ENCODE results near the gene MYO15A. TPM values are rescaled to one million over a fixed set of nuclear protein-coding genes. Genes with fewer than 3 reads are reported as not detected.

The MYO15A gene
- total RNA-seq, 2 experiments from 2014 or later = 0.76 to 1.1 TPM

- POLR2A ChIA-PET = no interaction called here
- Mint-ChIP-seq H3K9me3 (peaks cover 3% of the 10 kb centered on the region), H3K4me1 (ENCODE audit: low read depth) (no peaks in the 10 kb centered on the region), H3K27me3 (no peaks in the 10 kb centered on the region), H3K36me3 (ENCODE audit: low read depth) (no peaks in the 10 kb centered on the region), H3K4me3 (no peak overlapping the region), H3K27ac (no peak overlapping the region)
- DNase-seq (no peak), ATAC-seq (no peak)
- TF ChIP-seq, protein P1, sequence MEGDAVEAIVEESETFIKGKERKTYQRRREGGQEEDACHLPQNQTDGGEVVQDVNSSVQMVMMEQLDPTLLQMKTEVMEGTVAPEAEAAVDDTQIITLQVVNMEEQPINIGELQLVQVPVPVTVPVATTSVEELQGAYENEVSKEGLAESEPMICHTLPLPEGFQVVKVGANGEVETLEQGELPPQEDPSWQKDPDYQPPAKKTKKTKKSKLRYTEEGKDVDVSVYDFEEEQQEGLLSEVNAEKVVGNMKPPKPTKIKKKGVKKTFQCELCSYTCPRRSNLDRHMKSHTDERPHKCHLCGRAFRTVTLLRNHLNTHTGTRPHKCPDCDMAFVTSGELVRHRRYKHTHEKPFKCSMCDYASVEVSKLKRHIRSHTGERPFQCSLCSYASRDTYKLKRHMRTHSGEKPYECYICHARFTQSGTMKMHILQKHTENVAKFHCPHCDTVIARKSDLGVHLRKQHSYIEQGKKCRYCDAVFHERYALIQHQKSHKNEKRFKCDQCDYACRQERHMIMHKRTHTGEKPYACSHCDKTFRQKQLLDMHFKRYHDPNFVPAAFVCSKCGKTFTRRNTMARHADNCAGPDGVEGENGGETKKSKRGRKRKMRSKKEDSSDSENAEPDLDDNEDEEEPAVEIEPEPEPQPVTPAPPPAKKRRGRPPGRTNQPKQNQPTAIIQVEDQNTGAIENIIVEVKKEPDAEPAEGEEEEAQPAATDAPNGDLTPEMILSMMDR (IDR thresholded peaks at IDR 0.05) = no peak
- CTCF ChIA-PET = interaction anchor here (0.9 kb wide), 1 partner anchor 16 kb away, joined by 3 read pairs; no protein-coding TSS in a partner anchor
- intact Hi-C loops (cut with micrococcal nuclease) = no loop called here
Observed at GRCh38 chr17:18124345-18125126, 16.0 kb downstream of the MYO15A start.

- H3K27me3 Mint-ChIP-seq = no peaks in the 10 kb centered on the region
- no peaks in the 10 kb centered on the region for H3K4me1 Mint-ChIP-seq (ENCODE audit: low read depth)
- POLR2A ChIA-PET = no interaction called here
- DNase-seq = no peak
- H3K27ac Mint-ChIP-seq = no peak overlapping the region
- H3K36me3 Mint-ChIP-seq (ENCODE audit: low read depth) = no peaks in the 10 kb centered on the region
- intact Hi-C loops (cut with micrococcal nuclease) = no loop called here
- ATAC-seq = no peak
- CTCF ChIA-PET = interaction anchor here (0.9 kb wide), 1 partner anchor 12 kb away, joined by 4 read pairs; no protein-coding TSS in a partner anchor
- H3K9me3 Mint-ChIP-seq = no peaks in the 10 kb centered on the region
- H3K4me3 Mint-ChIP-seq = no peak overlapping the region
- TF ChIP-seq, protein P1 (IDR thresholded peaks at IDR 0.05) = no peak
Observed at GRCh38 chr17:18129041-18129502, 20.5 kb downstream of the MYO15A start.

- no peak overlapping the region for H3K27ac Mint-ChIP-seq
- intact Hi-C loops (cut with micrococcal nuclease) = no loop called here
- no peak overlapping the region for H3K4me3 Mint-ChIP-seq
- TF ChIP-seq, protein P1 (IDR thresholded peaks at IDR 0.05) = no peak
- POLR2A ChIA-PET = no interaction called here
- H3K9me3 Mint-ChIP-seq = no peaks in the 10 kb centered on the region
- no peak for ATAC-seq
- CTCF ChIA-PET = no interaction called here
- H3K4me1 Mint-ChIP-seq (ENCODE audit: low read depth) = no peaks in the 10 kb centered on the region
- DNase-seq = no peak
- H3K36me3 Mint-ChIP-seq (ENCODE audit: low read depth) = no peaks in the 10 kb centered on the region
- no peaks in the 10 kb centered on the region for H3K27me3 Mint-ChIP-seq
Observed at GRCh38 chr17:18132711-18133110, 24.2 kb downstream of the MYO15A start.

GRCh38 chr17:18136357-18136756 is 27.8 kb downstream of the MYO15A start:
- Mint-ChIP-seq H3K4me3 (no peak overlapping the region), H3K4me1 (ENCODE audit: low read depth) (no peaks in the 10 kb centered on the region), H3K9me3 (no peaks in the 10 kb centered on the region), H3K27me3 (no peaks in the 10 kb centered on the region), H3K36me3 (ENCODE audit: low read depth) (no peaks in the 10 kb centered on the region), H3K27ac (no peak overlapping the region)
- ChIA-PET POLR2A (no interaction called here), CTCF (no interaction called here)
- intact Hi-C loops (cut with micrococcal nuclease) = no loop called here
- TF ChIP-seq, protein P1 (IDR thresholded peaks at IDR 0.05) = no peak
- DNase-seq = no peak
- no peak for ATAC-seq

DNA sequence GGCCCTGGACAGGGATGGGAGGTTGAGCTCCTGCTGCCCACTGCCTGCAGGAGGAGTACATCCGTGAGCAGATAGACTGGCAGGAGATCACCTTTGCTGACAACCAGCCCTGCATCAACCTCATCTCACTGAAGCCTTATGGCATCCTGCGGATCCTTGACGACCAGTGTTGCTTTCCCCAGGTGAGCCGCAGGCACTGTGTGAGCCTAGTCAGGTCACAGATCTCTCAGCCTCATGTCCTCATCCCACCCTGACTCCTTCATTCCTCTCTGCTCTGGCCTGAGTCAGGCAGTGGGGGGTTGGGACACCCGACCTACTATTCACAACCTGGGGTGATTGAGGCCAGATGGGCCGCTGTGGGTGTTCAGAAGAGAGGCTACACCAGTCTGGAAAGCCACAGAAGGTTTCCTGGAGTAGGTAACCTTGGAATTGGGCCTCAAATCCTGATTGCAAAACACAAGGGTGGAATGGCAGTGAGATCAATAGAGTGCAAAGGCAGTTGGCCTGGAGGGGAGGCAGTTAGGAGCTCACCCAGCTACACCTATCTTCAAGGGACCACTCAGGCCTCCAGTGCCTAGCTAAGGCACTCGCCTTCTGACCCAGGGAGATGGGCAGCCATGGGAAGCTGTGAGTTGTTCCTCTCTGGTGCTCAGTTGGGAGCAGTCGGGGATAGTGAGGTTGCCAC is 29.7 kb downstream of the MYO15A start:
- no peak for DNase-seq
- no peaks in the 10 kb centered on the region for H3K27me3 Mint-ChIP-seq
- H3K9me3 Mint-ChIP-seq = no peaks in the 10 kb centered on the region
- no peak overlapping the region for H3K4me3 Mint-ChIP-seq
- no peaks in the 10 kb centered on the region for H3K4me1 Mint-ChIP-seq (ENCODE audit: low read depth)
- intact Hi-C loops (cut with micrococcal nuclease) = no loop called here
- TF ChIP-seq, protein P1 (IDR thresholded peaks at IDR 0.05) = no peak
- ChIA-PET CTCF (interaction anchor here (0.8 to 1.2 kb wide), 5 partner anchors 9 to 54 kb away, joined by 3 to 4 read pairs (median 3); partner anchors contain the start of gene ALKBH5), POLR2A (interaction anchor here (0.7 kb wide), 1 partner anchor 20 kb away, joined by 3 read pairs; no protein-coding TSS in a partner anchor)
- no peaks in the 10 kb centered on the region for H3K36me3 Mint-ChIP-seq (ENCODE audit: low read depth)
- no peak for ATAC-seq
- no peak overlapping the region for H3K27ac Mint-ChIP-seq
